Calu3 (cell line): ENCODE results near the gene ZBTB16. TPM values are rescaled to one million over a fixed set of nuclear protein-coding genes. Genes with fewer than 3 reads are reported as not detected.

Experiments used
- BruUV-seq: library from RNA; stranded (reverse); fragments of 400-500 nt; replicated peaks from 2 replicates; lab custom pipeline; 2021; lab: Mats Ljungman, UMichigan
- CTCF ChIA-PET: fragments of 300-600 bp; sonication (Branson Sonifier 250); formaldehyde crosslinking; loops from one replicate; lab custom pipeline; 2022; ENCODE audit warnings: antibody characterized with exemption; lab: Charles Lee
- DNase-seq: peaks from one replicate; pipeline ENCODE4 v3.0.0; 2022
- H3K27ac Mint-ChIP-seq: one replicate; pipeline ENCODE4 v1.8.0; 2022; ENCODE audit warnings: mixed read lengths; ENCODE audit not compliant: unreplicated experiment
- H3K27me3 Mint-ChIP-seq: one replicate; pipeline ENCODE4 v1.8.0; 2022; ENCODE audit warnings: mixed read lengths; ENCODE audit not compliant: unreplicated experiment
- H3K36me3 Mint-ChIP-seq: one replicate; pipeline ENCODE4 v1.8.0; 2022; ENCODE audit warnings: mild to moderate bottlenecking, moderate library complexity, mixed read lengths; ENCODE audit not compliant: insufficient read depth, unreplicated experiment
- H3K4me1 Mint-ChIP-seq: one replicate; pipeline ENCODE4 v1.8.0; 2022; ENCODE audit warnings: mild to moderate bottlenecking, low read depth, mixed read lengths; ENCODE audit not compliant: unreplicated experiment
- H3K4me3 Mint-ChIP-seq: one replicate; pipeline ENCODE4 v1.8.0; 2022; ENCODE audit warnings: mild to moderate bottlenecking, low read depth, moderate library complexity, mixed read lengths; ENCODE audit not compliant: unreplicated experiment
- H3K9me3 Mint-ChIP-seq: one replicate; pipeline ENCODE4 v1.8.0; 2022; ENCODE audit warnings: low read depth, mixed read lengths; ENCODE audit not compliant: unreplicated experiment
- CTCF ChIP-seq: fragments of 200-600 bp; IDR thresholded peaks from one replicate; pipeline ENCODE4 v1.8.0; 2022; ENCODE audit warnings: antibody characterized with exemption; ENCODE audit not compliant: unreplicated experiment
- intact Hi-C: fragments of 100-400 bp; cut with micrococcal nuclease; formaldehyde crosslinking; loops from one replicate; pipeline ENCODE4 v1.10.0; 2022; ENCODE audit not compliant: unreplicated experiment
- total RNA-seq: library from RNA; stranded (reverse); gene quantifications from 2 replicates; pipeline ENCODE4 v1.2.3, GENCODE V29; 2022

Gene ZBTB16
- total RNA-seq, 1 experiment from 2014 or later: not detected

DNA sequence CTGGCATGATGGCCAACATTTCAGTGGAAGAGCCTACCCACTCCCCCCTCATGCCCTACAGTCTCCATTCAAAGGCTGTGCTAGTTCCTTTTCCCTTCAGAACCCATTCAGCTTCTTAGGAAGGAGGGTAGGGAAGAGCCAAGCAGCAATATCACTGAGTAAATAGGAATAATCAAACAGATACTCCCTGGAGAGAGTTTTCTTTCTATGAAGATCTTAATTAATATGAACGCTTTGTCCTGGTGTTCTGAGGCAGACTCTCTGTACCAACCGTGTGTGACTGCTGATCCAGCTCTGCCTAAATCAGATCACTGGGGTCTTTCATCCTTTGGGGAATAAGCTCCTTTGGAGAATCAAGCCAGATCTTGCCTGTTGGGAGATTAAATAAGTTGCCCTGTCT, 161.5 kb downstream of the ZBTB16 start:
- no TSS peak for BruUV-seq
- H3K4me3 Mint-ChIP-seq: no peak overlapping the region
- H3K4me1 Mint-ChIP-seq: peaks cover 12% of the 10 kb centered on the region
- CTCF ChIA-PET: no interaction called here
- no peak for TF ChIP-seq CTCF
- H3K27me3 Mint-ChIP-seq: peaks cover 50% of the 10 kb centered on the region
- intact Hi-C loops: no loop called here
- H3K9me3 Mint-ChIP-seq: no peaks in the 10 kb centered on the region
- no peak for DNase-seq
- H3K36me3 Mint-ChIP-seq: no peaks in the 10 kb centered on the region
- H3K27ac Mint-ChIP-seq: no peak overlapping the region

GRCh38 chr11:114225661-114226060, 166.2 kb downstream of the ZBTB16 start:
- H3K4me3 Mint-ChIP-seq: no peak overlapping the region
- intact Hi-C loops: no loop called here
- no peak for TF ChIP-seq CTCF
- BruUV-seq: no TSS peak
- no peaks in the 10 kb centered on the region for H3K4me1 Mint-ChIP-seq
- no peaks in the 10 kb centered on the region for H3K9me3 Mint-ChIP-seq
- H3K27ac Mint-ChIP-seq: no peak overlapping the region
- peaks cover 68% of the 10 kb centered on the region for H3K27me3 Mint-ChIP-seq
- DNase-seq: no peak
- no peaks in the 10 kb centered on the region for H3K36me3 Mint-ChIP-seq
- CTCF ChIA-PET: no interaction called here

DNA sequence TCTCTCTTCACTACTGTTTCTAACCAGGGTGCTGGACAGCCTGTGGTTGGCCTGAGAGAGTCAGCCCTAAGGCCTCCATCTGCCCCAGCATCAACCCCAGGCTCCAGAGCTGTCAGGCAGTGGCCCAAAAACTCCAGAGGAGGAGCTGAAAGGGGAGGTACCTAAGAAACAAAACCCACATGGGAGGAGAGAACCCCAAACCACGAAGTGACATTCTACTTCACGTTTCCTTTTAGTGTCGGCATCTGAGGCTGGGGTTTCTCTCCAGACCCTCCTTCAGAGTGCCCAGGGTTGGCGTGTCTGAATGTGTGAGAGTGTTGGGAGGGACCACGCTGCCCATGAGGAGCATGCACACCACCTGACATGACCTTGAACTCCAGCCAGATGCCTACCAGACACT, 166.8 kb downstream of the ZBTB16 start:
- no peaks in the 10 kb centered on the region for H3K36me3 Mint-ChIP-seq
- H3K27me3 Mint-ChIP-seq: peaks cover 75% of the 10 kb centered on the region
- TF ChIP-seq CTCF: no peak
- no peak overlapping the region for H3K27ac Mint-ChIP-seq
- intact Hi-C loops: no loop called here
- DNase-seq: no peak
- H3K4me3 Mint-ChIP-seq: no peak overlapping the region
- CTCF ChIA-PET: no interaction called here
- H3K9me3 Mint-ChIP-seq: no peaks in the 10 kb centered on the region
- H3K4me1 Mint-ChIP-seq: no peaks in the 10 kb centered on the region
- BruUV-seq: no TSS peak

DNA sequence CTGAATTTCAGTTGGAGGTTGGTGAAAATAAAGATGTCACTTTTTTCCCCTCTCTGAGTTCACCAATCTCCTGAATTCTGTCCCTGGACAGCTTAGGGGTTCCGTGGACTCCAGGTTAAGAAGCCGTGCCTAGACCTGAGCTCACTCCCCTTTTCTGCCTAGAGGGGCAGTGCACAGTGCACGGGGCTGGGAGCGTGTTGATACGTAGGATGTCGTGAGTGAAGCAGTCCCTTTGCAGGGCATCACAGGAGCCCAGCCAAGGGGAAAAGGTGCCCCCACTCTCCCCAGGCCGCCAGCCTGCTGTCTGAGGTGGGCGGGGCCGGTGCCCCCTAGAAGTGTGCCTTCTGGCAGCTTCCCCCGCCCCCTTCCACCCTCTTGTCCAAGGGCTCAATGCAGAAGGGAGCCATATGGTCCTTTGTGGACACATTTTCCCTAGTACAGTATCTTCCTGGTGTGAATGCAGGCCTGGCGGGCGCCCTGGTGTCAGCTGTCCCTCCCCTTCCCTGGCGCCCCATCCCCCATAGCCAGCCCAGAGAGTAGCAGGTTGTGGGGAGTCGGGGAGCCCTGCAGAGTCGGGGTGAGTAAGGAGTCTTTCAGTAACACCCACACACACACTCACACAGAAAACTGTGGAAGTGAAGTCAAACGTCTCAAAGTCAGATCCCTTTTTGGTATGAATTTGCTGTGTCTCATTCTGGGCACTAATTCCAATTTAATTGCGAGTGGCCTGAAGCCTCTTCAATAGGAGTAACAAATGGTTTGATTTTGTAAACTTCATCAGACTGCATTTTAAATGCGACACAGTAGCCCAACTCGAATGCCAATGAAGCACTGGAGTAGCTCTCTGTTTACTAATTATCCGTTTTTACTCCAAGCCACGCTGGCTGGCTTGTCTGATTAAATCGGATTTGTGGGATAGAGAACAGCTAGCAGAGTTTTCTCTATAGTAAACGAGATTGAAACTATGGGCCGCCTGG, 169.2 kb downstream of the ZBTB16 start:
- no peak for DNase-seq
- no peak overlapping the region for H3K4me3 Mint-ChIP-seq
- intact Hi-C loops: no loop called here
- BruUV-seq: no TSS peak
- CTCF ChIA-PET: no interaction called here
- no peaks in the 10 kb centered on the region for H3K36me3 Mint-ChIP-seq
- H3K27ac Mint-ChIP-seq: no peak overlapping the region
- H3K4me1 Mint-ChIP-seq: no peaks in the 10 kb centered on the region
- peaks cover 83% of the 10 kb centered on the region for H3K27me3 Mint-ChIP-seq
- no peak for TF ChIP-seq CTCF
- no peaks in the 10 kb centered on the region for H3K9me3 Mint-ChIP-seq
